HEK293 (cell line): Measurements from ENCODE around the gene SYDE1.

ENCODE experiments used
- CTCF ChIA-PET: fragments of 350-600 bp; formaldehyde crosslinking; extraction: SDS; loops from one replicate; lab custom pipeline; 2021; ENCODE audit warnings: antibody characterized with exemption; lab: Yijun Ruan, JAX
- POLR2A ChIA-PET: fragments of 300-600 bp; formaldehyde crosslinking; extraction: SDS; loops from one replicate; lab custom pipeline; 2020; ENCODE audit warnings: antibody characterized with exemption, inconsistent platforms; lab: Yijun Ruan, JAX
- H3K27ac ChIP-seq: fragments of 200-500 bp; sonication (Bioruptor generic); 2 replicates; pipeline ENCODE4 v1.5.1; 2014; ENCODE audit warnings: low read depth, low read length, control low read depth, inconsistent platforms; ENCODE audit errors: extremely low read depth
- H3K36me3 ChIP-seq, 2 experiments: fragments of 200-500 bp in 1 of 2; sonication (Bioruptor generic) in 1 of 2; 1 replicate in 1 of 2; 2 replicates in 1 of 2; pipeline ENCODE4 v1.5.1; 2014 to 2017; ENCODE audit warnings: inconsistent platforms in 2 of 2, low read length in 2 of 2; ENCODE audit not compliant: control insufficient read depth in 2 of 2, insufficient read depth in 1 of 2
- H3K4me1 ChIP-seq: fragments of 200-500 bp; sonication (Bioruptor generic); 2 replicates; pipeline ENCODE4 v1.5.1; 2014; ENCODE audit warnings: mild to moderate bottlenecking, low read length, inconsistent platforms; ENCODE audit not compliant: control insufficient read depth, insufficient read depth
- H3K4me3 ChIP-seq: 2 replicates; pipeline ENCODE4 v1.5.1; 2011; ENCODE audit warnings: low read depth, mild to moderate bottlenecking, control low read depth, low read length, moderate library complexity
- H3K9me3 ChIP-seq: fragments of 200-500 bp; sonication (Bioruptor generic); 2 replicates; pipeline ENCODE4 v1.5.1; 2014; ENCODE audit warnings: low read depth, low read length, inconsistent platforms; ENCODE audit not compliant: control insufficient read depth, insufficient read depth
- HIC1 ChIP-seq: fragments of 450-650 bp; formaldehyde crosslinking; IDR thresholded peaks from 2 replicates; pipeline ENCODE4 v1.5.1; 2016; ENCODE audit warnings: missing biosample characterization, missing genetic modification characterization
- HOXD13 ChIP-seq: sonication (generic); formaldehyde crosslinking; IDR thresholded peaks from 2 replicates; pipeline ENCODE4 v1.8.0; 2022; ENCODE audit warnings: missing genetic modification reagents, borderline replicate concordance
- KLF8 ChIP-seq: fragments of 450-650 bp; formaldehyde crosslinking; IDR thresholded peaks from 2 replicates; pipeline ENCODE4 v1.5.1; 2016; ENCODE audit warnings: missing biosample characterization, missing genetic modification characterization
- KLF9 ChIP-seq: fragments of 450-650 bp; formaldehyde crosslinking; IDR thresholded peaks from 2 replicates; pipeline ENCODE4 v1.5.1; 2016; ENCODE audit warnings: missing biosample characterization, missing genetic modification characterization, low read depth
- MEIS1 ChIP-seq: sonication (generic); formaldehyde crosslinking; IDR thresholded peaks from 2 replicates; pipeline ENCODE4 v1.8.1; 2022; ENCODE audit warnings: missing genetic modification reagents, mild to moderate bottlenecking, borderline replicate concordance
- ZBTB10 ChIP-seq: fragments of 450-650 bp; formaldehyde crosslinking; IDR thresholded peaks from 2 replicates; pipeline ENCODE4 v1.5.1; 2016; ENCODE audit warnings: missing biosample characterization, missing genetic modification characterization
- ZBTB17 ChIP-seq: fragments of 450-650 bp; formaldehyde crosslinking; IDR thresholded peaks from 2 replicates; pipeline ENCODE4 v1.5.1; 2016; ENCODE audit warnings: missing biosample characterization, missing genetic modification characterization
- ZIC2 ChIP-seq: fragments of 450-650 bp; formaldehyde crosslinking; IDR thresholded peaks from 2 replicates; pipeline ENCODE4 v1.5.1; 2016; ENCODE audit warnings: missing biosample characterization, missing genetic modification characterization
- ZNF140 ChIP-seq: fragments of 450-650 bp; formaldehyde crosslinking; IDR thresholded peaks from 2 replicates; pipeline ENCODE4 v1.5.1; 2016; ENCODE audit warnings: missing biosample characterization, missing genetic modification characterization
- ZNF174 ChIP-seq: fragments of 450-650 bp; formaldehyde crosslinking; IDR thresholded peaks from 2 replicates; pipeline ENCODE4 v1.5.0; 2017; ENCODE audit warnings: missing biosample characterization, mild to moderate bottlenecking, missing genetic modification characterization
- ZNF362 ChIP-seq: fragments of 450-650 bp; formaldehyde crosslinking; IDR thresholded peaks from 2 replicates; pipeline ENCODE4 v1.5.1; 2016; ENCODE audit warnings: missing biosample characterization, missing genetic modification characterization
- ZNF433 ChIP-seq: fragments of 450-650 bp; formaldehyde crosslinking; IDR thresholded peaks from 2 replicates; pipeline ENCODE4 v1.5.1; 2016; ENCODE audit warnings: missing biosample characterization, missing genetic modification characterization, low read depth
- ZNF501 ChIP-seq: fragments of 450-650 bp; formaldehyde crosslinking; IDR thresholded peaks from 2 replicates; pipeline ENCODE4 v1.5.1; 2016; ENCODE audit warnings: missing biosample characterization, missing genetic modification characterization
- ZNF513 ChIP-seq: fragments of 450-650 bp; IDR thresholded peaks from 2 replicates; pipeline ENCODE4 v1.5.1; 2018; ENCODE audit warnings: missing biosample characterization, missing genetic modification characterization
- ZNF571 ChIP-seq: fragments of 450-650 bp; formaldehyde crosslinking; IDR thresholded peaks from 2 replicates; pipeline ENCODE4 v1.5.0; 2017; ENCODE audit warnings: missing biosample characterization, missing genetic modification characterization
- ZNF610 ChIP-seq: fragments of 450-650 bp; formaldehyde crosslinking; IDR thresholded peaks from 2 replicates; pipeline ENCODE4 v1.5.1; 2016; ENCODE audit warnings: missing biosample characterization, missing genetic modification characterization, borderline replicate concordance
- ZNF623 ChIP-seq: fragments of 450-650 bp; formaldehyde crosslinking; IDR thresholded peaks from 2 replicates; pipeline ENCODE4 v1.5.1; 2016; ENCODE audit warnings: missing biosample characterization, missing genetic modification characterization
- ZNF677 ChIP-seq: fragments of 450-650 bp; IDR thresholded peaks from 2 replicates; pipeline ENCODE4 v1.5.0; 2018; ENCODE audit warnings: missing biosample characterization, mild to moderate bottlenecking, missing genetic modification characterization, moderate library complexity
- ZNF777 ChIP-seq: fragments of 450-650 bp; formaldehyde crosslinking; IDR thresholded peaks from 2 replicates; pipeline ENCODE4 v1.5.1; 2017; ENCODE audit warnings: missing biosample characterization, missing genetic modification characterization, borderline replicate concordance

SYDE1 gene

GRCh38 chr19:15123900-15124299 is 16.7 kb downstream of the SYDE1 start (continued):
- no peak for TF ChIP-seq ZNF610 (tag by site-specific recombination)
- TF ChIP-seq KLF9 (tag by site-specific recombination): no peak
- TF ChIP-seq ZNF362: no peak
- no peak for TF ChIP-seq ZNF513 (tag by site-specific recombination)
- no peak for TF ChIP-seq ZNF677
- no peak for TF ChIP-seq ZNF501 (tag by site-specific recombination)
- TF ChIP-seq ZNF140 (tag by site-specific recombination): no peak
- TF ChIP-seq ZNF777 (tag by site-specific recombination): no peak
- TF ChIP-seq MEIS1 (CRISPR knock-in tag): no peak
- TF ChIP-seq HIC1 (tag by site-specific recombination): no peak

GRCh38 chr19:15124572-15125231 is 17.5 kb downstream of the SYDE1 start:
- Histone ChIP-seq H3K27ac (no peak overlapping the region; the same call in 1 of the 2 replicates), H3K36me3 (peaks cover 0 to 29% of the 10 kb centered on the region in 2 experiments; a peak in 1 of 3 replicates), H3K9me3 (no peaks in the 10 kb centered on the region), H3K4me3 (peak overlapping the region; percentile 82), H3K4me1 (no peaks in the 10 kb centered on the region; the same call in 1 of the 2 replicates)
- TF ChIP-seq ZIC2 (tag by site-specific recombination) (peak; percentile 55), ZNF623 (tag by site-specific recombination) (no peak)
- POLR2A ChIA-PET: interaction anchor here (0.9 kb wide), 1 partner anchor 17 kb away, joined by 3 read pairs; no protein-coding TSS in a partner anchor
- CTCF ChIA-PET: interaction anchor here (0.7 to 2.0 kb wide), 3 partner anchors 12 to 202 kb away, joined by 3 to 7 read pairs (median 5); no protein-coding TSS in a partner anchor

- Histone ChIP-seq H3K4me3 (peak overlapping the region; percentile 82), H3K36me3 (peaks cover 0 to 22% of the 10 kb centered on the region in 2 experiments; a peak in 1 of 3 replicates), H3K9me3 (no peaks in the 10 kb centered on the region), H3K27ac (peak overlapping the region; percentile 1; the same call in 1 of the 2 replicates), H3K4me1 (no peaks in the 10 kb centered on the region; the same call in 1 of the 2 replicates)
- POLR2A ChIA-PET: interaction anchor here (0.6 kb wide), 2 partner anchors 12 to 74 kb away, joined by 3 read pairs; no protein-coding TSS in a partner anchor
- CTCF ChIA-PET: interaction anchor here (0.6 to 2.1 kb wide), 4 partner anchors 13 to 369 kb away, joined by 5 to 29 read pairs (median 6); no protein-coding TSS in a partner anchor
- TF ChIP-seq HIC1 (tag by site-specific recombination): peak; percentile 96
- no peak for TF ChIP-seq ZNF433 (tag by site-specific recombination)
- TF ChIP-seq HOXD13 (CRISPR knock-in tag): no peak
- no peak for TF ChIP-seq ZNF571 (tag by site-specific recombination)
- TF ChIP-seq KLF8 (tag by site-specific recombination): peak; percentile 85
- TF ChIP-seq ZNF174 (tag by site-specific recombination): no peak
- peak; percentile 98 for TF ChIP-seq ZBTB10 (tag by site-specific recombination)
- peak; percentile 45; the same call in 1 of the 2 replicates for TF ChIP-seq ZBTB17 (tag by site-specific recombination)
Observed at GRCh38 chr19:15125232-15126067, 18.2 kb downstream of the SYDE1 start.
